T-helper 9 cell (primary cell): ENCODE measurements around the gene ROR1.

Source experiments
- DNase-seq: peaks from one replicate; pipeline ENCODE4 v3.0.0-alpha.2; 2020

Gene ROR1

DNA sequence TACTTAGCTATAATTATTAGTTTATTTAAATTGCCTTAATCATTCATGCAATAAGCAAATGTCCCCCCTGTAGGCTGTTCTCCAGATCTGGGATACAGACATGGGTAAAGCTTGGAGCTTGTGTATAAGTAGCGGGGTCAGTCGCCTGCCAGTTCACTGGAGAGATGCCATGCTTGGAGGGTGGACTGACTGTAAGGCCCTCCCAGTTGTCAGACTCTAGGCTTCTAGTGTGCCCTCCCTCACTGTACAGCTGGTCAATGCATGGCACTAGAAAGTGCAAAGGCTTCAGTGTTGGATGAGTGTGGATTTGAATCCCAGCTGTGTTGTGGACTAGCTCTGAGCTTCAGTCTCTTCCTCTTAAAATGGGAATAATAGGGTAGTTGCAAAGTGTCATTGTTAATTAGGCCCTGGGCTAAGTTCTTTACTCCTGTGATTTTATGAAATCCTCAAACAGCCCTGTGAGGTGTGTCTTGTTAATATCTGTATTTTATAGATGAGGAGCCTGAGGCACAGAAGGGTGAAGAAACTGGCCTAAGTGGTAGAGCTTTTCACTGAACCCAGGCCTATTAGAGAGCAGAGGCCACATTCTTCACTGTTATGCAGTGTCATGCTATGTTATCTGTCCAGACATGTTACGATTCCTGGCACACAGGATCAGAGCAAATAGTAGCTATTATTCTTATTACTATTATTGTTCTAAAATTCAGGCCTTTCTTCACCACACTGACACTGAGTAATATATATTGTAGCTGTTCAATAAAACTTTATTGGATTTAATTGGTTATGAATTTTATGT lies 85.9 kb downstream of the ROR1 start:
- DNase-seq: no peak

DNA sequence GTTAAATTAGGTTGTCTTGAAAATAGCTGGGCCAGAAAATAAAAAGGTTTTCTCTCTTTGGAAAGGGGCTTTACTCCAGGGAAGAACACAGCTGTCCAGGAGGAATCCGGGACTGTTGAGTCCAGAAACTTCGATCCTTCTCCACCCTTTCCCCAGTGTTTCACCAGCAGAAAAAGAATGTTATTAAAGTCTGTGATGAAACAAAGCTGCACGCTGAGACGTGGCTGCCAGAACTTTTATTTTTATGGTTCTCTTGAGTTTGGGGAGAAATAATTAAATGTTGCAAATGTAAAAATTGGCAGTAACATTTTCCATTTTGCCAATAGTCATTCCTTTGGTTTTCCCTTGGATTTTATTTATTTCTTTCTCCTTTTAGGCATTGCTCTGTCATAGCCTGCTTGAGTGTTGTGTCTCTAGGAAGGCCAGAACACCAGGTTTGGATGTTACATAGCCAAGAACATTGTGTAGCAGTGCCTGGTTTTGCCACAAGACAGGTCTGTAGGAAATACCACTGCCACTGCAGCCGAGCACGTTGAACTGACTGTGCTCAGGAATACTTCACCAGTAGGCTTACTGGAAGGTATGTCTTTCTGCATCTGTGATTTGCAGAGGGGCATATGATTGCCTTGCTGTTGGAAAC lies 87.4 kb downstream of the ROR1 start:
- DNase-seq: no peak

DNA sequence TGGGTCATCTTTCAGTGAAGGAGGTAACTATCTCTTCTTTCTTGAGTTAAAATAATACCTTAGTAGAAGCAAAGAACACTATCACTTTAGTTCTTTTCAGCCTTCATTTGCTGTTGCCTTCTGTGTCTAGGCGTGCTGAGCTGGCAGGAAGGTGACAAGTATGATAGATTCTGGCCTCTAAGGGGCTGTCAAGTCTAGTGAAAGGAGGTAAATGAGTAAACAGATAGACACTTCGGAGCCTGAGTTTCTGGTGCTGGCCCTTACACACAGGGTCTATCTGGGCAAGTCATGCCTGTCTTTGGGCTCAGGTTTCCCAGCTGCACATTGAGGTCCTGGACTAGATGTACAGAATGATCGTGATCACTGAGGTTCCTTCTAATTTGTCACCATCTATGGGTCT lies 89.3 kb downstream of the ROR1 start:
- no peak for DNase-seq

DNA sequence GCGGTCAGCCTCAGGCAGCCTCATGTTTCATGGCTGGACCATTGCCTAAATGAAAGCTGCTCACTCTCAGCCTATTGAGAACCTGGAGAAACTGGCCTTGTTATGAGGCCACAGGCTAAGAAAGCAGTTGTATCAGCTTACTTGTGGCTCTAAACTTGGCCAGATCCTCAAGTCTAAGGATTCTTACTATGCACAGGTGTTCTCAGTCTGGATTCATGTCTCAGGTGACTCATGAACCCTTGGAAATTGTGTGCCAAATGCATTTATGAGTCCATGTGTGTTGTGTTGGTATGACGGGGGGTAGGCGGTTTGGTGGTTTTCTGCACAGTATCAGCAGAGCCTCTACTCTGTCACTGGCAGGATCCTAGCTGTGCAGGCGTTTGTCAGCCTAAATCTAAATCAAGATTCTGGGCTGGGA lies 90.4 kb downstream of the ROR1 start:
- no peak for DNase-seq

DNA sequence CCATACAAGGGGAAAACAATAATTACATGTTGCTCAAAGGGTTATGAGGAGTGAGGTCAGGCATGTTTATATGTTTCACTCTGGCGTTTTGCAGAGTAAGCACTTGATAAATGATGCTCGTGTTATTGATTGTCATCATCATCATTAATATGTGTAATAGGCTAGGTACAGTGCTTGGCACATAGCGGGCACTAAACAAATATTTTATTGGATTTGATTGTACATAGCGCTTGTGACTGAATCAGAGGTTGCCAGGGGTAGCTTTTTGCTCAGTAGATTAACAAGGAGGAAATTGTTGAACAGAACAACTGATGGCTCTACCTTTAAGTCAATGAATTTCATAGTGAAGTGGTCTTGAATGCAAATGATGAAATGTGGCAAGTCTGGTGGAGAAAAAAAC lies 91.7 kb downstream of the ROR1 start:
- DNase-seq: no peak

DNA sequence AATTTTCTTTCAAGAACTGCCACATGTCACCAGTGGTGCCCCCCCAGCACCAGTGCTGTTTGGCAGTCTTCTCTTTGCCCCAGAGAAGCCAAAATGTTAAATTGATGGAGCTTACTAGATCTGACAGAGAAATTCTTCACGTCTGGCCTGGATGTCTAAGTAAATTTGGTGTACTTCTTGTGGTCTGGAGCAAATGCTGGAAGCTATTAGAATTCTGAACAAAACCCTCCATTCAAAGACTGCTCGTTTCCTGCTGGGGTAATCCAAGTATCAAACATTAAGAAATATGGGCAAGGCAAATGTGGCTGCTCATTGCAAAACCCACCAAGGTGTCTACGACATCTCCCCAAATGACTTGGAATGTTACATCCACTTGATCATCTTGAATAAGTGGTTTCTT lies 92.3 kb downstream of the ROR1 start:
- no peak for DNase-seq

DNA sequence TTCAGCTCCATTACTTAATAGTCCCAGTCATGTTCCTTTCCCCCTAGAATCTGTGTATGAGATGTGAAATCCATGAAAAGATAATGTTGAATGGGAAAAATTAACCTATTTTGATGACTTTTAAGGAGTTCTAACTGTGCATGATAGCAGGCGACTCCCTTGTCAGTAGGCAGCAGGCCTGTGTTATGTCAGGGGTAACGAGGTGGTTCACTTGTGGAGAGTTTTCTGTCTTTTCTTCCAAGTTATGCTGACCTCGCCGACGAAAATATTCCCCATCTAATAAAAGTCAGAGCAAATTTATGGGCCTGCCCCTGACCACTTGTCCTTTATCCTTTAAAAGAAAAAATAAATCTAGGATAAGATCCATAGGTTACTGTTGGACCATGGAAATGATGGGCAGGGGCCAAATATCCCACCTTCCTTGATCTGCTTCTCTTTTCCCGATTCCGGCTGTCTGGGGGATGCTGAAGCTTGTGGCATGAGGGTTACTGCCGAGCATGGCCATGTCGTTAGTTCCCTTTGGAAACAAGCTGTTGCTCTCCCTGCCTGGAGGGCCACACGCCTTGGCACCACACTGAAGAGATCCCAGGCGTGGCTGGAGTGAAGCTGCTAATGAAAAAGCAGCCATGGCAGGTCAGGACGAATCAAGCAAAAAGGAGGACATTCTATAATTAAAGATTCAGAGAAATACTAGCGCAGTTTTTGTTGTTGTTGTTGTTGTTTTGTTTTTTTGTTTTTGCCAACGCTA lies 93.8 kb downstream of the ROR1 start:
- no peak for DNase-seq

DNA sequence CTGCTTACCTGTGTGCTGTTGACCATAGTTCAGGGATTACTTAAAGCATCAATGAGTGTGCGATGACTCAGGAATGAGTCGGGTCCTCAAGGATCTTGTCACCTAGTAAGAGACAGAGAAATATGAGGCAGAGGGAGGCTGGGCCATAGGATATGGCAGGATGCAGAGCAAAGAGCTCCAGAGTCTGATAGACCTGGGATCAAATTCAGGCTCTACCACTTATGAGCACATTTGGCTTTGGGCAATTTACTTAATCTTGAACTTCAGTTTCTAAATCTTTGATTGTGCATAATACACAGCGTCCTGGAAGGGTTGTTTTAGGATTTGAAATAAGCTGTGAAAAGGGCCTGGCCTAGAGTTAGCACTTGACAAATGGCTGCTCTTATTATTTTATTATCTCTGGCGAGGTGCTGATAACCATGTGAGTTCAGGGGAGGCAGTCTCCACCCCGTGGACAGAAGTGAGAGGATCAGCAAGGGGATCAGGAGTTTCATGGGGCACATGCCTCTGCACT lies 94.5 kb downstream of the ROR1 start:
- no peak for DNase-seq

DNA sequence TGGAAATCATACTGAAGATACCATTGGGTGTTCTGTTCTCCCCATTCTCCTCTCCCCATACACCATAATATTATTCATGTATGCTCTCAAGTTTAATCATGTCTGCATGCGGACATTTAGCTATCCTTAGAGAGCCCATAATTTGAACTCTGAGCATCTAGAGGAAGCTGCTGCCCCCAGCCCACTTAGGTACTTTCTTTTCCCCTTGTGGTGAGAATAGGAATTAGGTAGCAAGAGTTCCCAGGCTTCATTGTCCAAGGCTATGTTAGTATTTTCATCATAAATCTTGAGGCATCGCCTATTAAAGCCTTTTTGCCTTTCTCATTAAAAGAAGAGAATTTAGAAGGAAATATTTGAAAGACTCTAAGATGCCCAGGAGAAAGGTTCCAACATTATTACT lies 96.3 kb downstream of the ROR1 start:
- DNase-seq: no peak

DNA sequence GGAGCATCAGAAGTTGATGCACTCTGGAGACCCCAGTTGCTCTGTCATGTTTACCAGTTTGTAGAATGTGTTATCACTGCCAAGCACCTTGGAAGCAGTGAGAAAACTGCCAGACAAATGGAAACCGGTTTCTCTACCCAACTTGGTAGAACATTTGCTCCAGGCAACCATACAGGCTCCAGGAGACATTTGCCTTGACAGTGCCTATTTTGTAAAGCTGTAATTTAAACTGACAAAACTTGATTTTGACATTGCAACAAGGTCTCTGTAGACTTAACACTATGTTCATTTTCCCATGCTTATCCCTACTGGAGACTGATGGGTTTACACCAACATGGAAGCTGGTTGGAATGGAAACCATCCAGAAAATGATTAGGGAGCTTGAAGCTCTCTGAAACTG lies 97.6 kb downstream of the ROR1 start:
- DNase-seq: no peak

DNA sequence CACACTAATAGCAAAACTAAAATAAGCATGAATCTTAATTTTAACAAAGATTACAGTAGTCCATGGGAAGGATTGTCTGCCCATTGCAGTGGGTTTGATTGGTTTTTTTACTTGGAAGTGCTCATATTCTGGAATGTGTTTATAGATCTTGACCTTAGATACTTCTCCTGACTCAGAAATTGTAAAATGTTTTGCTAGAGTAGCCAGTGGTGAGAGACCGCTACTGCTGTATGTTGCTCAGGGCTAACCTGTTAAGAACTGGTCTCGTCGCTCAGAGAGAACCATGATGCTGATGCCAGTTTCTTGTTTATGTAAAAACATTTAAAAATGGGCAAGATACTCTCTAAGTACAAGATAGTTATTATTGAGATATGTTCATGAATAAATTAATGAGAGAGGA lies 99.9 kb downstream of the ROR1 start:
- DNase-seq: no peak

DNA sequence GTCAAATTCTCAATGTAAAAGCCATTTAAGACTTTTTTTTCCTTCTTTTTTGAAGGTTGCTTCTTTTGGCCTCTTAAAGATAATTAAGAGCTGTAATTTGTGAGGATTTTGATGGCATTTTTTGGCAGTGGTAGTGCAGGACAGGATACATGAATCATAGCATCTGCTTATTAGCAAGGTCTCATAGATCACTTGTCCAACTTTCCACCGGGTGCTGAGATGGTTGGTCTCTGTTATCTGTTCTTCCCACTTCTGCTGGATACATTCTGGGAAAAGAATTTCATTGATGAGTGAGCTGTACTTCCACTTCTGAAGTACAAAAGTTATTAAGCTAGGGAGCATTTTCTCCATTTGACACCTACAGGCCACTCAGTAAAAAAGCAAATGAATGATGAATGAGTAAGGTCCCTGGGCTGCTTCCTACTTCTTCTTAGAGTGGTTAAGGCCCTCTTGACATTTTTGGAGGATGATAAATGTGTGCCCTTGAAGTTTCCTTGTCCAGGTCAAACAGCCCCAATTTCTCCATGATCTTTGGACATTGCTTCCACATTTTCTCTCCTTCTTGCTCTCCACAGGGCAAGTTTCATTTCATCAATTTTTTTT lies 100.6 kb downstream of the ROR1 start:
- DNase-seq: no peak

DNA sequence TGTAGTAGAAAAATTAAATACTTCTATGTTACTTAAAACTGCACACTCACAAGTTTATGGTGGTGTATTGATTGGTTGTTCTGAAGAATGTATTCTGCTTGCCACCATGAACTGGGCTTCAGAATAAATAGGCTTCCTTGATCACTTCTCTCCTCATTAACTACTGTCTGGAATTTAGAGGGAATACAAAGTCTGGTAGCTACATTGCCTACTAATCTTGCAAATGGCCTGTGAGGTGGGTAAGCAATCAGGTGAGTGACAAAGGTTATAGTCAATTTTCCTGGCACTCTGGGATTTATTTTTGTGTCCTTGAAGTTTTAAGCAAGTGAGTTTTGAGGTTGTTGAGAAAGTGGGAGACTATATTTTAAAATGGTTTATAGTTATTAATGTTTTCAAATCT lies 101.8 kb downstream of the ROR1 start:
- DNase-seq: no peak

DNA sequence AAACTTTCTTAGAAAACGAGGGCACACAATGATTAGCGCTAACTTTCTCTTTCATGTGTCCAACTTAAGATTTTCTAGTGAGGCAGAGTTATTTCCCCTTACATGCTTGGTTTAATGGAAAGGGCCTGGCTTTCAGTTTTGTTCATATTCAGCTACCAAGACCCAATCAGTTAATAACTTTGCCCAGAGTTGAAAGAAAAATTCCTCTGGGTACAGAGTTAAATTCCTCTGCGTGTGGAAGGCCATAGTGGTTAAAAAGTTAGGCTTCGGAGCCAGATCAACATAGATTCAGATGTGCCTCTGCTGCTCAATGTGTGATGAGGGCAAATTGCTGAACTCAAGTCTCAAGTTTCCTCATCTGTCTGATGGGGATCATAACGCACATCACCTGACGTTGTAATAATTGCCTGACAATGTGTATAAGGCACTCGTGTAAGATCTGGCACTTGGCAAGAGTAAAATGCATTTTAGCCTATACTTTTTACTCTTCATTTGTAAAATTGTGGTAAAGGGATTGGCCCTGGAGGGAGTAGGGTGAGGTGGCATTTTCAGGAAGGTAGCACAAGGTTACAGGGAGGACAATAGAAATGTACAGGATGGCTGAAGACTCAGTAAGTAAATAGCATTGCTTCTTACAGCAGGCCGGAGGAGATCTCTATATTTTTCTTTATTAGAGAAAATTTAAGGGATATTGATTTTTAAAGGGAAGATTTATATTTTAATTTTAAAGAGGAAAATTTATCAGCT lies 103.4 kb downstream of the ROR1 start:
- no peak for DNase-seq

DNA sequence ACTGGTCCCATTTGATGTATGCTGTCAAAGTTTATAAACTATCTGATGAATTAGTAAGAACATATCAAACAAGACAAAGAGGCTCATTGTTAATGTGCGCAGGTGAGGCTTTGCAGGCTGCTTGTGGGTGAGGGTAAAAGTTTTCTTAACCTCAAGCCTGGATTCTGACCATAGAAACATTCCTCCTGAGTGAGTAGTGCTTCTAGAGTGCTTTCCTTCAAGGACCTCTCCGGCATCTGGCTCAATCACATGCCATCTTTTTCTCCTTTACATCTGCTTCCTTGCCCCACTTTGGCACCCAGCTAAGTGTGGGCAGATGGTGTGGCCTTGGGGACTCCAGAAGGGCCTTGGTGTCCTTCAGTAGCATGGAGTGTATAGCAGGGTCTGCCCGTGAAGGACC lies 104.0 kb downstream of the ROR1 start:
- no peak for DNase-seq

DNA sequence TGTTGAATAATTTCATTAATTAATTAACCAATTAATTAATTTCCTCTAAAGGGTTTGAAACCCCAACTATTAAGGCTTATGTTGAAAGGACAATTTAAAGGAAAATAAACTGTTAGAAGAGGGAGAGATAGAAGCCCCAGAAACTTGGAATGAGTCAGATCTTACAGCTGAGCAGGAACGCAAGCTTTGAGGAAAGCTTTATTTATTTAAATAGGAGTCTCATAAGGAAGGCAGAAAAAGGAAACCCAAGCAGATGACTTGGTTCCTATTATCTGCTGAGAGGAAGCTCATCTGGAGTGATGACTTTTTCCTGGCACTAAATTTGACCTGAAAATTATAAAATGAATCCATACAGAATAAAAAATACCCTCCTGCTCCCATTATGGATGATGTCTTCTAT lies 105.1 kb downstream of the ROR1 start:
- DNase-seq: no peak

DNA sequence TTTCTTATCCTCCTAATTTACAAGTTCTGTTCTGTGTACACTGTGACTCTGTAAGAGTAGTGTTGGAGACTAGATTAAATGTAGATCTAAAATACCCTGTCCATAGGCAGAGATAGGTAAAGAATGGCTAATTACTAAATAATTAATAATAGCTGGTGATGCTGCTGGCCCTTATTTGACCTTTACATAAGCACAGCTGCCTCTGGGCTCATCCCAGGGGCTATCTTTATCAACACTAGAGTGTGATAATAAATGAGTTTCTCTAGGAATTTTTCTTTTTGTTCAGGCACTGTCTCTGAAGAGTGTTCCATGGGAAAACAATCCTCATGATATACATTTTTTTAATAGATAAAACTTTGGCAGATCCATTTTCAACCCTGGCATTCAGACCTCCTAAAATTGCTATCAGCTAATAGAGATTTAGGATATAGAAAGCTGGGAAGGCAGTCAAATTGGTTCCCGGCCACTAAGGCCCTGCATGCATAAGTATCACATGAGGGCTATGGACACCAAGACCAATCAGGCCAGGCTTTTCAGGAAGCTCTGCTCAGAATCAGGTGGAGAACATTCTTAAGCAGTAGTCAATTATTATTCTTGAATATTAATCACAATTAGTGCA lies 107.2 kb downstream of the ROR1 start:
- no peak for DNase-seq

DNA sequence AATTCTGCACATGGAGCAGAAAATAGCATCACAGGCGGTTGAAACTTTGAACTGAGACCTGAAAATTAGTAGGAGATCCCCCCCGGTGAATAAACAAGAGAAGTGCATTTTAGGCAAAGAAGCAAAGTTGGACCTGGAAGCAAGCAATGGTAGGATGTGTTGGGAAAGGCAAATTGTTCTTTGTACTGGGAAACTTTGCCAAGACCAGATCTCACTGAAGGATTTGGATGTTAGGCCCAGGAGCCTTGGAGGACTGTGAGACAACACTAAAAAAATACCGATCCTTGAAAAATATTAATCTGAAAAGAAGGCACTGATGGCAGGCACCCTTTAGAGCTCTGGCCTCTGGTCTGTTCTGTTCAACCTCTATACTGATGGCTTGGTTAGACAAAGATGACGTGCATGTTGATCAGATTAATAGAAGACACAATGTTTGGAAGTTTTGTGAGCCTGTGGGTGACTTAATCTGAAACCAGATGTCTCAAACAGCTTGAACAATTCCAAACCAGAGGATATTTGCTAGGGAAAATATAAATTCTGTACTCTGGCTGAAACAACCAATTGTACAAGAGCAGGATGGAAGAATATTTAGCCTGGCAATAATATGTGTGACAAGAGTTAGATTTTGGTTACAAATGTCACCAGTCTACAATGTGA lies 108.4 kb downstream of the ROR1 start:
- no peak for DNase-seq

DNA sequence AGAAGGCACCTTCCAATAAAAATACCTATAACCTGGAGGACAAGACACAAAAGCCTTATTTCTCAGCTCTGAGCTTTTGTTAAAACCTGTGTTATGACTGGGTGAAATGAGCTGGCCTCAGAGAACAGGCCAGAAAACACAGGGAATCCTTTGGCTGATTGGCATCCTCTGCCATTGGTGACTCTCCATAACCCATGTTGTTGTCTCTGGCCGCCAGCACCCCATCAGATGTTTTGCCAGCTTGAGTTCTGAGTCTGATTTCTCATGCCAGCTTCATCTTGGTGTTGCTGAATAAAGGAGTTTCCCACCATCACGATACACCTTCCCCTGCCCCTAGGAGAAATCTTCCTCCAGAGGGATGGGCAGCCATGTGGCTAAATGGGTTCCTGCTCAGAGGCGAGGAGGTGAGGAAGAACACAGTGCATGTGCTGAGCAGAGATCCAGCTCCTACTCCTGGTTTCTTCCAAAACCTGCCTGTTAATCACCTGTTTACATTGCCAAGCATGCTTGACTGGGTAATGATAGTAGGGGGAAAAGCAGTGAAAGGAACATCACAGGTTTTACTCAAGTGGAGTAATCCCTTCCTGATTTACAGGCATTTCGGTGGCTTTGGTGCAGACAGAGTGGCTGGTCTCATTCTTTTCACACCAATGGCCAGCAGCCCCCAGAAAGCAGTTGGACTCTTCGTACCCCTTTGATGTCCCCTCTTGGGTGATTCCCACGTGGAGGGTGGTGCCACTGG lies 109.8 kb downstream of the ROR1 start:
- DNase-seq: no peak

DNA sequence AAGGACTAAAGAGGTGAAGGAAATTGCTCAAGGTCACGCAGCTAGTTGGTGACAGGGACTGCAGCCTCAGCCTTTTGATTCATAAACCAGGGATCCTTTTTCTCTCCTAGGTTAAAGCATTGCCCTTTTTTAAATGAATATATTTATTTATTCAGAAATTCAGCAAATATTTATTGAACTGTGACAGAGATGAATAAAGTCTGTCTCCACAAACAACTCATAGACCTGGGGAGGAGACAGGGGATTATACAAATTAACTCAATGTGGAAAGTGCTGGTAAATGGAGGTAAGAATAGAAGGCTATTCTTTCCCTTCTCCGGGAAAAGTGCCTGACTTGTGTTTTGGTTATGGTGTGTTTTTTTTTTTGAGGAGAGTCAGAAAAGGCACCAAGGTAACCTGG lies 110.7 kb downstream of the ROR1 start:
- no peak for DNase-seq

DNA sequence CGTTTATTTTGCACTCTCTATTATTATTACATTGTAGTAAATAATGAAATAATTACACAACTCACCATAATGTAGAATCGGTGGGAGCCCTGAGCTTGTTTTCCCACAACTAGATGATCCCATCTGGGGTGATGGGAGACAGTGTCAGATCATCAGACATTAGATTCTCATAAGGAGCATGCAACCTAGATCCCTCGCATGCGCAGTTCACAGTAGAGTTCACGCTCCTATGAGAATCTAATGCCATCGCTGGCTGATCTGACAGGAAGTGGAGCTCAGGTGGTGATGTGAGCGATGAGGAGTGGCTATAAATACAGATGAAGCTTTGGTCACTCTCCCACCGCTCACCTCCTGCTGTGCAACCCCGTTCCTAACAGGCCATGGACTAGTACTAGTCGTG lies 112.1 kb downstream of the ROR1 start:
- DNase-seq: no peak
